Loucy (cell line): ENCODE measurements around the gene SFMBT2.

ENCODE experiments used
- H2AFZ ChIP-seq: fragments of 200-600 bp; sonication (generic); 2 replicates; pipeline ENCODE4 v1.6.0; 2016; ENCODE audit warnings: antibody characterized with exemption, mild to moderate bottlenecking, low read length, moderate library complexity
- H3F3A ChIP-seq: fragments of 200-600 bp; 2 replicates; pipeline ENCODE4 v1.6.0; 2016; ENCODE audit warnings: antibody characterized with exemption, low read depth, mild to moderate bottlenecking
- H3K27me3 ChIP-seq: fragments of 200-600 bp; sonication (generic); 2 replicates; pipeline ENCODE4 v1.6.1; 2014; ENCODE audit warnings: low read length, mild to moderate bottlenecking; ENCODE audit not compliant: insufficient read depth, poor library complexity, severe bottlenecking
- H3K36me3 ChIP-seq: fragments of 200-600 bp; sonication (generic); 2 replicates; pipeline ENCODE4 v1.6.1; 2016; ENCODE audit warnings: low read length; ENCODE audit not compliant: insufficient read depth
- H3K4me1 ChIP-seq: fragments of 200-600 bp; sonication (generic); 2 replicates; pipeline ENCODE4 v1.5.1; 2014; ENCODE audit warnings: low read length, mild to moderate bottlenecking; ENCODE audit not compliant: insufficient read depth, poor library complexity, severe bottlenecking
- H3K4me2 ChIP-seq: fragments of 200-600 bp; sonication (generic); 2 replicates; pipeline ENCODE4 v1.6.0; 2014; ENCODE audit warnings: antibody characterized with exemption, low read length, low read depth, mild to moderate bottlenecking; ENCODE audit not compliant: poor library complexity, severe bottlenecking
- H3K4me3 ChIP-seq: fragments of 200-600 bp; sonication (generic); 2 replicates; pipeline ENCODE4 v1.5.1; 2014; ENCODE audit warnings: low read length, mild to moderate bottlenecking, mixed read lengths; ENCODE audit not compliant: poor library complexity, severe bottlenecking
- H3K79me2 ChIP-seq: fragments of 200-600 bp; sonication (generic); 2 replicates; pipeline ENCODE4 v1.6.1; 2014; ENCODE audit warnings: low read length; ENCODE audit not compliant: insufficient read depth
- H3K9ac ChIP-seq: fragments of 200-600 bp; sonication (generic); 2 replicates; pipeline ENCODE4 v1.6.0; 2014; ENCODE audit warnings: mild to moderate bottlenecking, low read depth, low read length, moderate library complexity; ENCODE audit not compliant: poor library complexity, severe bottlenecking
- H3K9me2 ChIP-seq: fragments of 200-600 bp; sonication (generic); replicated peaks from 2 replicates; pipeline ENCODE4 v1.6.1; 2016; ENCODE audit warnings: low read depth, low read length, mixed read lengths
- H3K9me3 ChIP-seq: fragments of 200-600 bp; sonication (generic); 2 replicates; pipeline ENCODE4 v1.6.1; 2014; ENCODE audit warnings: mild to moderate bottlenecking, antibody characterized with exemption, low read length, low read depth; ENCODE audit not compliant: insufficient read depth
- H4K20me1 ChIP-seq: fragments of 200-600 bp; sonication (generic); 2 replicates; pipeline ENCODE4 v1.6.0; 2014; ENCODE audit warnings: antibody characterized with exemption, low read length, mild to moderate bottlenecking; ENCODE audit not compliant: insufficient read depth, poor library complexity, severe bottlenecking
- EZH2phosphoT487 ChIP-seq: fragments of 200-600 bp; IDR thresholded peaks from 2 replicates; pipeline ENCODE4 v1.6.1; 2018; ENCODE audit warnings: antibody characterized with exemption, mild to moderate bottlenecking, moderate library complexity, borderline replicate concordance
- TF ChIP-seq, protein P1 (sequence below): fragments of 200-600 bp; sonication (generic); conservative IDR thresholded peaks from 2 replicates; pipeline ENCODE4 v1.5.1; 2014; ENCODE audit warnings: mild to moderate bottlenecking, antibody characterized with exemption, low read length

SFMBT2 gene

DNA sequence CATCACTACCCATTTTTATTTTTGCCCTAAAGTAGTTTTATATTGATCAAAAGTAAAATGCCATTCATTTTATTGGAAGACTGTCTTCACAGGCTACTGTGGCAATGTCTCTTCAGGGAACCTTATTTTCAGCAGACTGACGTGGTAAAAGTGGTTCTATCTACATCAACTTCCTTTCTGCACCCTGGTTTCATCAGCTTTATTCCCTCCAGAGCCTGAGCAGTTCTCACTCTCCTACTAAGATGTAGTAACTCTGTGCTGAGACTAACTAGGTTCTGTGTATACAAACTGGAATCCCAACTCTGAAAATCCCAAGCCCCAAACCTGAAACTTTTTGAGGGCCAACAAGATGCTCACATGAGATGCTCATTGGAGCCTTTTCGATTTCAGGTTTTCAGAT, 155.3 kb downstream of the SFMBT2 start:
- Histone ChIP-seq H3K9me2 (no peaks in the 10 kb centered on the region), H3K9ac (no peak overlapping the region), H2AFZ (no peak overlapping the region), H3K4me1 (peaks cover 61% of the 10 kb centered on the region), H3F3A (no peaks in the 10 kb centered on the region), H3K27me3 (no peaks in the 10 kb centered on the region), H4K20me1 (peaks cover 20% of the 10 kb centered on the region), H3K36me3 (peaks cover 3% of the 10 kb centered on the region; the same call in 1 of the 2 replicates), H3K4me3 (no peak overlapping the region), H3K4me2 (peak overlapping the region; percentile 18), H3K79me2 (peaks cover 9% of the 10 kb centered on the region; the same call in 1 of the 2 replicates), H3K9me3 (no peaks in the 10 kb centered on the region)
- no peak for TF ChIP-seq EZH2phosphoT487
- TF ChIP-seq, protein P1, sequence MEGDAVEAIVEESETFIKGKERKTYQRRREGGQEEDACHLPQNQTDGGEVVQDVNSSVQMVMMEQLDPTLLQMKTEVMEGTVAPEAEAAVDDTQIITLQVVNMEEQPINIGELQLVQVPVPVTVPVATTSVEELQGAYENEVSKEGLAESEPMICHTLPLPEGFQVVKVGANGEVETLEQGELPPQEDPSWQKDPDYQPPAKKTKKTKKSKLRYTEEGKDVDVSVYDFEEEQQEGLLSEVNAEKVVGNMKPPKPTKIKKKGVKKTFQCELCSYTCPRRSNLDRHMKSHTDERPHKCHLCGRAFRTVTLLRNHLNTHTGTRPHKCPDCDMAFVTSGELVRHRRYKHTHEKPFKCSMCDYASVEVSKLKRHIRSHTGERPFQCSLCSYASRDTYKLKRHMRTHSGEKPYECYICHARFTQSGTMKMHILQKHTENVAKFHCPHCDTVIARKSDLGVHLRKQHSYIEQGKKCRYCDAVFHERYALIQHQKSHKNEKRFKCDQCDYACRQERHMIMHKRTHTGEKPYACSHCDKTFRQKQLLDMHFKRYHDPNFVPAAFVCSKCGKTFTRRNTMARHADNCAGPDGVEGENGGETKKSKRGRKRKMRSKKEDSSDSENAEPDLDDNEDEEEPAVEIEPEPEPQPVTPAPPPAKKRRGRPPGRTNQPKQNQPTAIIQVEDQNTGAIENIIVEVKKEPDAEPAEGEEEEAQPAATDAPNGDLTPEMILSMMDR: no peak

DNA sequence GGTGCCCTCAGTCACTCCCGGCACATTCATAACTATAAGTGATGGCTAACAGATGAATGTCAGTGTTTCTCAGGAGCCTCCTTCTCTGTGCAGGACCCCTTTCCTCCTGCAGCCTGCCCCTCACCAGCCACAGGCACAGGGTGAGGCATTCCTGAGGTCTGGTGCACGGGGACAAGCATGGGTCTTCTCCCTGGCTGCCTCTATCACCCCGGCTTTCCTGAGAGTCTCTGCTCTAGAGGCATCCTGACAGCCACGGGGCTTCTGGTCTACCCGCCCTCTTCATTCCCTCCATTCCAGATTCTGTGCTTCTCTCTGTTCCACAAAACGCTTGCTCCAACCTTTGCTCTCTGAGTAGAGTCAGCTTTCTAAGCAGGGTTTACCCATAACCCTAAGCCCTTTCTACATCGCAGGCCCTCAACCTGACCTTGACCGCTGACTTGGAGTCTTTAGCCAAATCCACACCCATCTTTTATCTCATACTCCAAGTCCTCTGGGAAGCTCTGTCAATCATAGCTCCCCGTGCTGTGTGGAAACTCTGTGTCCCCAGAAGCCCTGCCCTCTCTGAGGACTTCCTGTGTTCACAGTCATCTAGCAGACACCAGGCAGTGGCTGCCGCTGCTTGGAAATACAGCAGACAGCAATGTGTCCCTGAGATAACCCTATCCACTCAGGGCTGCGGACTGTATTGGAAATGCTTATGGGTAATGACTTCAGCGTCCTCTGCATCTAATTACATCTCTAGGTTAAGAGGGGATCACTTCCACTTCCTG, 159.0 kb downstream of the SFMBT2 start:
- Histone ChIP-seq H4K20me1 (no peaks in the 10 kb centered on the region), H3K27me3 (no peaks in the 10 kb centered on the region), H3K79me2 (no peaks in the 10 kb centered on the region; the same call in 1 of the 2 replicates), H3K4me3 (no peak overlapping the region), H3K9ac (no peak overlapping the region), H3K36me3 (peaks cover 22% of the 10 kb centered on the region; the same call in 1 of the 2 replicates), H2AFZ (no peak overlapping the region), H3F3A (no peaks in the 10 kb centered on the region), H3K9me3 (no peaks in the 10 kb centered on the region), H3K4me1 (peaks cover 27% of the 10 kb centered on the region), H3K9me2 (no peaks in the 10 kb centered on the region), H3K4me2 (no peak overlapping the region)
- TF ChIP-seq, protein P1: no peak
- TF ChIP-seq EZH2phosphoT487: no peak

DNA sequence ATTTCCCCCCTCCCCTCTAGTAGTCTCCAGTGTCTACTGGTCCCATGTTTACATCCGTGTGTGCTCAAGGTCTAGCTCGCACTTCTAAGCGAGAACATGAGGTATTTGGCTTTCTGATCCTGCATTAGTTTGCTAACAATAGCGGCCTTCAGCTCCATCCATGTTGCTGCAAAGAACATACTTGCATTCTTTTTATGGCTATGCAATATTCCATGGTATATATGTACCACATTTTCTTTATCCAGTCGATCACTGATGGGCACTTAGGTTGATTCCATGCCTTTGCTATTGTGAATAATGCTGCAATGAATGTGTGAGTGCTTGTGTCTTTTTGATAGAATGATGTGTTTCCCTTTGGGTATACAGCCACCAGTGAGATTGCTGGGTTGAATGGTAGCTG, 160.6 kb downstream of the SFMBT2 start:
- Histone ChIP-seq H3K9me3 (no peaks in the 10 kb centered on the region), H3K4me3 (no peak overlapping the region), H3K9me2 (no peaks in the 10 kb centered on the region), H3K27me3 (no peaks in the 10 kb centered on the region), H3K79me2 (no peaks in the 10 kb centered on the region; the same call in 1 of the 2 replicates), H3K36me3 (peaks cover 27% of the 10 kb centered on the region; the same call in 1 of the 2 replicates), H3F3A (no peaks in the 10 kb centered on the region), H3K9ac (no peak overlapping the region), H4K20me1 (no peaks in the 10 kb centered on the region), H2AFZ (no peak overlapping the region), H3K4me1 (peaks cover 12% of the 10 kb centered on the region), H3K4me2 (no peak overlapping the region)
- TF ChIP-seq EZH2phosphoT487: no peak
